Spleen (tissue), 7 donors: Measurements from ENCODE around the gene CHCHD3.

Source experiments
- POLR2A ChIP-seq, 3 donors: fragments of 450-650 bp; IDR thresholded peaks; one replicate each; pipeline ENCODE4 v1.5.1; 2017; ENCODE audit warnings: antibody characterized with exemption in 3 of 3, mild to moderate bottlenecking in 1 of 3
- TF ChIP-seq, protein P1 (sequence below), 11 experiments: fragments of 200-600 bp in 7 of 11; fragments of 450-650 bp in 4 of 11; sonication (generic) in 4 of 11; IDR thresholded peaks in 8 of 11; conservative IDR thresholded peaks in 3 of 11; 1 replicate in 7 of 11; 2 replicates in 4 of 11; pipeline versions ENCODE4 v1.4.0 to v1.8.0; 2016 to 2021; ENCODE audit warnings: antibody characterized with exemption in 11 of 11, inconsistent platforms in 4 of 11, mild to moderate bottlenecking in 1 of 11
- donor health status: DM: no; HTN: no; CAD: no; lungs with moderate emphysema.
- donor health status: DM: no; HTN: no; CAD: no.
- donor health status: DM: no; HTN: no; CAD: no.

DNA sequence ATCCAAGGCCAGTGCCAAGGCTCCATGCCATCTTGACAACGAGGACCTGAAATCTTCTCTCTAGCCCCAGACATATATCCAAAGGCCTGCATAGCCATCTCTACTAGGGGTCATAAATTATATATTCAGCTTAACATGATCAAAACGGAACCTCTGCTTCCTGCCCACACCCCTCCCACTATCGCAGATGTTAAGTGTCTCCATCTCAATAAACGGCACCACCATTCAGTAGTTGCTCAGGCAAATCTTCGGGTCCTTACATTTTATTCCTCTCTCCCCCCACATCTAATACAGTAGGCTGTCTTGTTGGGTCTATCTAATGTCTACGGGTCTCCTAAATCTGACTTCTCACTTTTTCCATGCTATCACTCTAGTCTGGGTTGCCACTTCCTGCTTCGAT, 304.5 kb downstream of the CHCHD3 start:
- TF ChIP-seq, protein P1, sequence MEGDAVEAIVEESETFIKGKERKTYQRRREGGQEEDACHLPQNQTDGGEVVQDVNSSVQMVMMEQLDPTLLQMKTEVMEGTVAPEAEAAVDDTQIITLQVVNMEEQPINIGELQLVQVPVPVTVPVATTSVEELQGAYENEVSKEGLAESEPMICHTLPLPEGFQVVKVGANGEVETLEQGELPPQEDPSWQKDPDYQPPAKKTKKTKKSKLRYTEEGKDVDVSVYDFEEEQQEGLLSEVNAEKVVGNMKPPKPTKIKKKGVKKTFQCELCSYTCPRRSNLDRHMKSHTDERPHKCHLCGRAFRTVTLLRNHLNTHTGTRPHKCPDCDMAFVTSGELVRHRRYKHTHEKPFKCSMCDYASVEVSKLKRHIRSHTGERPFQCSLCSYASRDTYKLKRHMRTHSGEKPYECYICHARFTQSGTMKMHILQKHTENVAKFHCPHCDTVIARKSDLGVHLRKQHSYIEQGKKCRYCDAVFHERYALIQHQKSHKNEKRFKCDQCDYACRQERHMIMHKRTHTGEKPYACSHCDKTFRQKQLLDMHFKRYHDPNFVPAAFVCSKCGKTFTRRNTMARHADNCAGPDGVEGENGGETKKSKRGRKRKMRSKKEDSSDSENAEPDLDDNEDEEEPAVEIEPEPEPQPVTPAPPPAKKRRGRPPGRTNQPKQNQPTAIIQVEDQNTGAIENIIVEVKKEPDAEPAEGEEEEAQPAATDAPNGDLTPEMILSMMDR (IDR thresholded peaks at IDR 0.05 in 8 of 11, conservative IDR thresholded peaks at IDR 0.05 in 3 of 11), result no peak
- no peak for TF ChIP-seq POLR2A (IDR thresholded peaks at IDR 0.05)
